Measurements from ENCODE around the gene ENTHD1. TPM values are rescaled to one million over a fixed set of nuclear protein-coding genes. Genes with fewer than 3 reads are reported as not detected.

ENTHD1 gene
- total and polyA plus RNA-seq, 9 of the 15 experiments (the other 6 are each of a cell fraction or from before 2014, with no cell fraction given): 0.13 to 0.98 (median 0.35) TPM

GRCh38 chr22:39905687-39906086 is 12.1 kb upstream of the ENTHD1 start (continued):
- TF ChIP-seq, protein P1, sequence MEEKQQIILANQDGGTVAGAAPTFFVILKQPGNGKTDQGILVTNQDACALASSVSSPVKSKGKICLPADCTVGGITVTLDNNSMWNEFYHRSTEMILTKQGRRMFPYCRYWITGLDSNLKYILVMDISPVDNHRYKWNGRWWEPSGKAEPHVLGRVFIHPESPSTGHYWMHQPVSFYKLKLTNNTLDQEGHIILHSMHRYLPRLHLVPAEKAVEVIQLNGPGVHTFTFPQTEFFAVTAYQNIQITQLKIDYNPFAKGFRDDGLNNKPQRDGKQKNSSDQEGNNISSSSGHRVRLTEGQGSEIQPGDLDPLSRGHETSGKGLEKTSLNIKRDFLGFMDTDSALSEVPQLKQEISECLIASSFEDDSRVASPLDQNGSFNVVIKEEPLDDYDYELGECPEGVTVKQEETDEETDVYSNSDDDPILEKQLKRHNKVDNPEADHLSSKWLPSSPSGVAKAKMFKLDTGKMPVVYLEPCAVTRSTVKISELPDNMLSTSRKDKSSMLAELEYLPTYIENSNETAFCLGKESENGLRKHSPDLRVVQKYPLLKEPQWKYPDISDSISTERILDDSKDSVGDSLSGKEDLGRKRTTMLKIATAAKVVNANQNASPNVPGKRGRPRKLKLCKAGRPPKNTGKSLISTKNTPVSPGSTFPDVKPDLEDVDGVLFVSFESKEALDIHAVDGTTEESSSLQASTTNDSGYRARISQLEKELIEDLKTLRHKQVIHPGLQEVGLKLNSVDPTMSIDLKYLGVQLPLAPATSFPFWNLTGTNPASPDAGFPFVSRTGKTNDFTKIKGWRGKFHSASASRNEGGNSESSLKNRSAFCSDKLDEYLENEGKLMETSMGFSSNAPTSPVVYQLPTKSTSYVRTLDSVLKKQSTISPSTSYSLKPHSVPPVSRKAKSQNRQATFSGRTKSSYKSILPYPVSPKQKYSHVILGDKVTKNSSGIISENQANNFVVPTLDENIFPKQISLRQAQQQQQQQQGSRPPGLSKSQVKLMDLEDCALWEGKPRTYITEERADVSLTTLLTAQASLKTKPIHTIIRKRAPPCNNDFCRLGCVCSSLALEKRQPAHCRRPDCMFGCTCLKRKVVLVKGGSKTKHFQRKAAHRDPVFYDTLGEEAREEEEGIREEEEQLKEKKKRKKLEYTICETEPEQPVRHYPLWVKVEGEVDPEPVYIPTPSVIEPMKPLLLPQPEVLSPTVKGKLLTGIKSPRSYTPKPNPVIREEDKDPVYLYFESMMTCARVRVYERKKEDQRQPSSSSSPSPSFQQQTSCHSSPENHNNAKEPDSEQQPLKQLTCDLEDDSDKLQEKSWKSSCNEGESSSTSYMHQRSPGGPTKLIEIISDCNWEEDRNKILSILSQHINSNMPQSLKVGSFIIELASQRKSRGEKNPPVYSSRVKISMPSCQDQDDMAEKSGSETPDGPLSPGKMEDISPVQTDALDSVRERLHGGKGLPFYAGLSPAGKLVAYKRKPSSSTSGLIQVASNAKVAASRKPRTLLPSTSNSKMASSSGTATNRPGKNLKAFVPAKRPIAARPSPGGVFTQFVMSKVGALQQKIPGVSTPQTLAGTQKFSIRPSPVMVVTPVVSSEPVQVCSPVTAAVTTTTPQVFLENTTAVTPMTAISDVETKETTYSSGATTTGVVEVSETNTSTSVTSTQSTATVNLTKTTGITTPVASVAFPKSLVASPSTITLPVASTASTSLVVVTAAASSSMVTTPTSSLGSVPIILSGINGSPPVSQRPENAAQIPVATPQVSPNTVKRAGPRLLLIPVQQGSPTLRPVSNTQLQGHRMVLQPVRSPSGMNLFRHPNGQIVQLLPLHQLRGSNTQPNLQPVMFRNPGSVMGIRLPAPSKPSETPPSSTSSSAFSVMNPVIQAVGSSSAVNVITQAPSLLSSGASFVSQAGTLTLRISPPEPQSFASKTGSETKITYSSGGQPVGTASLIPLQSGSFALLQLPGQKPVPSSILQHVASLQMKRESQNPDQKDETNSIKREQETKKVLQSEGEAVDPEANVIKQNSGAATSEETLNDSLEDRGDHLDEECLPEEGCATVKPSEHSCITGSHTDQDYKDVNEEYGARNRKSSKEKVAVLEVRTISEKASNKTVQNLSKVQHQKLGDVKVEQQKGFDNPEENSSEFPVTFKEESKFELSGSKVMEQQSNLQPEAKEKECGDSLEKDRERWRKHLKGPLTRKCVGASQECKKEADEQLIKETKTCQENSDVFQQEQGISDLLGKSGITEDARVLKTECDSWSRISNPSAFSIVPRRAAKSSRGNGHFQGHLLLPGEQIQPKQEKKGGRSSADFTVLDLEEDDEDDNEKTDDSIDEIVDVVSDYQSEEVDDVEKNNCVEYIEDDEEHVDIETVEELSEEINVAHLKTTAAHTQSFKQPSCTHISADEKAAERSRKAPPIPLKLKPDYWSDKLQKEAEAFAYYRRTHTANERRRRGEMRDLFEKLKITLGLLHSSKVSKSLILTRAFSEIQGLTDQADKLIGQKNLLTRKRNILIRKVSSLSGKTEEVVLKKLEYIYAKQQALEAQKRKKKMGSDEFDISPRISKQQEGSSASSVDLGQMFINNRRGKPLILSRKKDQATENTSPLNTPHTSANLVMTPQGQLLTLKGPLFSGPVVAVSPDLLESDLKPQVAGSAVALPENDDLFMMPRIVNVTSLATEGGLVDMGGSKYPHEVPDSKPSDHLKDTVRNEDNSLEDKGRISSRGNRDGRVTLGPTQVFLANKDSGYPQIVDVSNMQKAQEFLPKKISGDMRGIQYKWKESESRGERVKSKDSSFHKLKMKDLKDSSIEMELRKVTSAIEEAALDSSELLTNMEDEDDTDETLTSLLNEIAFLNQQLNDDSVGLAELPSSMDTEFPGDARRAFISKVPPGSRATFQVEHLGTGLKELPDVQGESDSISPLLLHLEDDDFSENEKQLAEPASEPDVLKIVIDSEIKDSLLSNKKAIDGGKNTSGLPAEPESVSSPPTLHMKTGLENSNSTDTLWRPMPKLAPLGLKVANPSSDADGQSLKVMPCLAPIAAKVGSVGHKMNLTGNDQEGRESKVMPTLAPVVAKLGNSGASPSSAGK (IDR thresholded peaks at IDR 0.05): no peak
- peak; percentile 41 for TF ChIP-seq POLR3A (IDR thresholded peaks at IDR 0.05; ENCODE audit: borderline replicate concordance, extremely low read depth, insufficient read depth, insufficient read length)
- 0 out of 2 replicates have a peak, but pooled peaks have one; percentile 24 for TF ChIP-seq HMBOX1 (IDR thresholded peaks at IDR 0.05)
- no peak for TF ChIP-seq NR3C1 (CRISPR knock-in tag; IDR thresholded peaks at IDR 0.05)

Data from K562 (cell line).